ENCODE measurements around the gene TTBK2. TPM values are rescaled to one million over a fixed set of nuclear protein-coding genes. Genes with fewer than 3 reads are reported as not detected.

The TTBK2 gene
- total RNA-seq, 2 experiments from 2014 or later = 14.2 to 20.8 TPM

- intact Hi-C loops (cut with micrococcal nuclease; ENCODE audit: unreplicated experiment) = no loop called here
- no peak overlapping the region for H3K4me3 ChIP-seq (ENCODE audit: low read depth, low read length, poor library complexity, severe bottlenecking)
- no peak for TF ChIP-seq EZH2phosphoT487 (IDR thresholded peaks at IDR 0.05; ENCODE audit: borderline replicate concordance, low read depth, low read length)
- H3K9me2 ChIP-seq (ENCODE audit: insufficient read depth, low read length) = no peaks in the 10 kb centered on the region
- CTCF ChIA-PET (ENCODE audit: unreplicated experiment) = no interaction called here
- BruUV-seq (replicated peaks) = no TSS peak
- POLR2A ChIA-PET = no interaction called here
- no peaks in the 10 kb centered on the region for H3K9me3 ChIP-seq (ENCODE audit: low read length)
- no peak overlapping the region for H3K27ac ChIP-seq (ENCODE audit: low read depth, low read length, poor library complexity, severe bottlenecking)
- DNase-seq (ENCODE audit: low spot score) = no peak
- H3K4me1 ChIP-seq (ENCODE audit: insufficient read depth, low read length, poor library complexity, severe bottlenecking) = peaks cover 5% of the 10 kb centered on the region
- H4K20me1 ChIP-seq (ENCODE audit: insufficient read depth, low read length) = no peaks in the 10 kb centered on the region
- H3K4me2 ChIP-seq (ENCODE audit: low read length) = no peak overlapping the region
- no peaks in the 10 kb centered on the region for H3K79me2 ChIP-seq (ENCODE audit: insufficient read depth, low read depth, low read length)
- H2AFZ ChIP-seq (ENCODE audit: low read length) = no peak overlapping the region
- peaks cover 97% of the 10 kb centered on the region for H3K36me3 ChIP-seq (ENCODE audit: insufficient read depth, low read length)
Observed at GRCh38 chr15:42728972-42729371, 191.6 kb downstream of the TTBK2 start.

- Histone ChIP-seq H3K36me3 (ENCODE audit: insufficient read depth, low read length) (peaks cover 97% of the 10 kb centered on the region), H3K4me2 (ENCODE audit: low read length) (no peak overlapping the region), H2AFZ (ENCODE audit: low read length) (no peak overlapping the region), H3K27ac (ENCODE audit: low read depth, low read length, poor library complexity, severe bottlenecking) (no peak overlapping the region), H3K79me2 (ENCODE audit: insufficient read depth, low read depth, low read length) (no peaks in the 10 kb centered on the region), H3K4me1 (ENCODE audit: insufficient read depth, low read length, poor library complexity, severe bottlenecking) (peaks cover under 1% of the 10 kb centered on the region), H4K20me1 (ENCODE audit: insufficient read depth, low read length) (no peaks in the 10 kb centered on the region), H3K9me3 (ENCODE audit: low read length) (no peaks in the 10 kb centered on the region), H3K9me2 (ENCODE audit: insufficient read depth, low read length) (no peaks in the 10 kb centered on the region), H3K4me3 (ENCODE audit: low read depth, low read length, poor library complexity, severe bottlenecking) (no peak overlapping the region)
- no TSS peak for BruUV-seq (replicated peaks)
- CTCF ChIA-PET (ENCODE audit: unreplicated experiment) = no interaction called here
- intact Hi-C loops (cut with micrococcal nuclease; ENCODE audit: unreplicated experiment) = no loop called here
- POLR2A ChIA-PET = no interaction called here
- TF ChIP-seq EZH2phosphoT487 (IDR thresholded peaks at IDR 0.05; ENCODE audit: borderline replicate concordance, low read depth, low read length) = no peak
- TF ChIP-seq, protein P1, sequence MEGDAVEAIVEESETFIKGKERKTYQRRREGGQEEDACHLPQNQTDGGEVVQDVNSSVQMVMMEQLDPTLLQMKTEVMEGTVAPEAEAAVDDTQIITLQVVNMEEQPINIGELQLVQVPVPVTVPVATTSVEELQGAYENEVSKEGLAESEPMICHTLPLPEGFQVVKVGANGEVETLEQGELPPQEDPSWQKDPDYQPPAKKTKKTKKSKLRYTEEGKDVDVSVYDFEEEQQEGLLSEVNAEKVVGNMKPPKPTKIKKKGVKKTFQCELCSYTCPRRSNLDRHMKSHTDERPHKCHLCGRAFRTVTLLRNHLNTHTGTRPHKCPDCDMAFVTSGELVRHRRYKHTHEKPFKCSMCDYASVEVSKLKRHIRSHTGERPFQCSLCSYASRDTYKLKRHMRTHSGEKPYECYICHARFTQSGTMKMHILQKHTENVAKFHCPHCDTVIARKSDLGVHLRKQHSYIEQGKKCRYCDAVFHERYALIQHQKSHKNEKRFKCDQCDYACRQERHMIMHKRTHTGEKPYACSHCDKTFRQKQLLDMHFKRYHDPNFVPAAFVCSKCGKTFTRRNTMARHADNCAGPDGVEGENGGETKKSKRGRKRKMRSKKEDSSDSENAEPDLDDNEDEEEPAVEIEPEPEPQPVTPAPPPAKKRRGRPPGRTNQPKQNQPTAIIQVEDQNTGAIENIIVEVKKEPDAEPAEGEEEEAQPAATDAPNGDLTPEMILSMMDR (conservative IDR thresholded peaks at IDR 0.05; ENCODE audit: low read length) = no peak
- DNase-seq (ENCODE audit: low spot score) = no peak
Observed at GRCh38 chr15:42728560-42728959, 192.0 kb downstream of the TTBK2 start.

- POLR2A ChIA-PET = no interaction called here
- Histone ChIP-seq H4K20me1 (ENCODE audit: insufficient read depth, low read length) (no peaks in the 10 kb centered on the region), H3K4me2 (ENCODE audit: low read length) (no peak overlapping the region), H3K9me3 (ENCODE audit: low read length) (no peaks in the 10 kb centered on the region), H3K79me2 (ENCODE audit: insufficient read depth, low read depth, low read length) (no peaks in the 10 kb centered on the region), H3K27ac (ENCODE audit: low read depth, low read length, poor library complexity, severe bottlenecking) (no peak overlapping the region), H3K9me2 (ENCODE audit: insufficient read depth, low read length) (no peaks in the 10 kb centered on the region), H3K36me3 (ENCODE audit: insufficient read depth, low read length) (peaks cover 97% of the 10 kb centered on the region), H3K4me3 (ENCODE audit: low read depth, low read length, poor library complexity, severe bottlenecking) (no peak overlapping the region), H3K4me1 (ENCODE audit: insufficient read depth, low read length, poor library complexity, severe bottlenecking) (no peaks in the 10 kb centered on the region), H2AFZ (ENCODE audit: low read length) (no peak overlapping the region)
- no TSS peak for BruUV-seq (replicated peaks)
- TF ChIP-seq, protein P1 (conservative IDR thresholded peaks at IDR 0.05; ENCODE audit: low read length) = no peak
- no peak for TF ChIP-seq EZH2phosphoT487 (IDR thresholded peaks at IDR 0.05; ENCODE audit: borderline replicate concordance, low read depth, low read length)
- CTCF ChIA-PET (ENCODE audit: unreplicated experiment) = no interaction called here
- intact Hi-C loops (cut with micrococcal nuclease; ENCODE audit: unreplicated experiment) = no loop called here
- no peak for DNase-seq (ENCODE audit: low spot score)
Observed at GRCh38 chr15:42727750-42728381, 192.7 kb downstream of the TTBK2 start.

Measured in OCI-LY7 (cell line).